ENCODE data around the gene TMEM39B. TPM values are rescaled to one million over a fixed set of nuclear protein-coding genes. Genes with fewer than 3 reads are reported as not detected.
"Not testable (repeated sequence)": the region's sequence is repeated elsewhere in the genome, so short reads cannot be mapped to it uniquely, and the experiment has no call there.

The TMEM39B gene
- total and polyA plus RNA-seq, 8 donors: 2.2 to 9.7 (median 4.7) TPM; not detected in 1

GRCh38 chr1:32114420-32114819, 41.7 kb downstream of the TMEM39B start:
- peaks cover 40 to 90% (median 72%) of the 10 kb centered on the region in 4 donors for H3K4me1 ChIP-seq

DNA sequence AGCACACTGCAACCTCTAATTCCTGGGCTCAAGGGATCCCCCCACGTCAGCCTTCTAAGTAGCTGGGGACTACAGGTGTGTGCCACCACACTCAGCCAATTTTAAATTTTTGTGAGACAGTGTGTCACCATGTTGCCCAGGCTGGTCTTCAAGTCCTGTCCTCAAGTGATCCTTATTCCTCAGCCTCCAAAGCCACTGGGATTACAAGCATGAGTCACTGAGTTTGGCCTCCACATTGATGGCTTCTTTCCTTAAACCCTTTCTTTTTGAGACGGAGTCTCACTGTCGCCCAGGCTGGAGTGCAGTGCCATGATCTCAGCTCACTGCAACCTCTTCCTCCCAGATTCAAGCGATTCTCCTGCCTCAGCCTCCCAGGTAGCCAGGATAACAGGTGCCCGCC, 42.8 kb downstream of the TMEM39B start:
- H3K27me3 ChIP-seq: no peaks in the 10 kb centered on the region
- peaks cover 29 to 88% (median 66%) of the 10 kb centered on the region in 4 donors for H3K4me1 ChIP-seq
- no peak for DNase-seq
- WGBS, 5 donors: 84 to 92% (median 90%) methylated on average over 5 of the region's 5 CpGs
- peak overlapping the region in 4 of 5 donors; percentile 35 to 67 (median 60) for H3K27ac ChIP-seq
- H3K9me3 ChIP-seq: no peaks in the 10 kb centered on the region
- peaks cover 0 to 4% (median 2%) of the 10 kb centered on the region in 4 donors for H3K36me3 ChIP-seq
- intact Hi-C loops (cut with DNase I; ENCODE audit: low total_unique reads): no loop called here
- TF ChIP-seq CTCF (IDR thresholded peaks at IDR 0.05) (no peak), POLR2AphosphoS5 (IDR thresholded peaks at IDR 0.05) (no peak), POLR2A (IDR thresholded peaks at IDR 0.05) (no peak), EP300 (IDR thresholded peaks at IDR 0.05) (no peak)
- no peak overlapping the region for H3K4me3 ChIP-seq

More at GRCh38 chr1:32114420-32114819, 41.7 kb downstream of the TMEM39B start:
- 63 to 75% (median 66%) methylated on average over 2 of the region's 2 CpGs for WGBS, 5 donors
- no peak for DNase-seq
- Histone ChIP-seq H3K4me3 (no peak overlapping the region), H3K27ac (no peak overlapping the region), H3K9me3 (no peaks in the 10 kb centered on the region), H3K36me3 (peaks cover 0 to 4% (median 2%) of the 10 kb centered on the region in 4 donors), H3K27me3 (no peaks in the 10 kb centered on the region)
- intact Hi-C loops (cut with DNase I; ENCODE audit: low total_unique reads): no loop called here
- TF ChIP-seq POLR2AphosphoS5 (IDR thresholded peaks at IDR 0.05): no peak
- no peak for TF ChIP-seq CTCF (IDR thresholded peaks at IDR 0.05)
- no peak for TF ChIP-seq POLR2A (IDR thresholded peaks at IDR 0.05)
- TF ChIP-seq EP300 (IDR thresholded peaks at IDR 0.05): no peak

DNA sequence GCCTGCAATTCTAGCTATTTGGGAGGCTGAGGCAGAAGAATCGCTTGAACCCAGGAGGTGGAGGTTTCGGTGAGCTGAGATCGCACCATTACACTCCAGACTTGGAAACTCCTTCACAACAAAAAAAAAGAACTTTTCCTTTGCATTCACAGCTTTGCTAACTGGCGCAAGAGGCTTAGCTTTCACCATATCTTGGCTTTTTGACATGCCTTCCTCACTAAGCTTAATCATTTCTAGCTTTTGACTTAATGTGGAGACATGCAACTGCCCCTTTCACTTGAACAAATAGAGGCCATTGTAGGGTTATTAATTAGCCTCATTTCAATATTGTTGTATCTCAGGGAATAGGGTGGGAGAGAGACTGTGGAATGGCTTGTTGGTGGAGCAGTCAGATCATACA, 43.8 kb downstream of the TMEM39B start:
- DNase-seq: no peak
- intact Hi-C loops (cut with DNase I; ENCODE audit: low total_unique reads): no loop called here
- peaks cover 19 to 88% (median 62%) of the 10 kb centered on the region in 4 donors for H3K4me1 ChIP-seq
- H3K36me3 ChIP-seq: peaks cover 0 to 4% (median 2%) of the 10 kb centered on the region in 4 donors
- 93 to 96% (median 94%) methylated on average over 4 of the region's 4 CpGs for WGBS, 5 donors
- no peaks in the 10 kb centered on the region for H3K27me3 ChIP-seq
- no peaks in the 10 kb centered on the region for H3K9me3 ChIP-seq
- no peak overlapping the region for H3K4me3 ChIP-seq
- H3K27ac ChIP-seq: peak overlapping the region; percentile 54 to 80 (median 66)
- TF ChIP-seq POLR2A (IDR thresholded peaks at IDR 0.05) (no peak), CTCF (IDR thresholded peaks at IDR 0.05) (no peak), EP300 (IDR thresholded peaks at IDR 0.05) (no peak), POLR2AphosphoS5 (IDR thresholded peaks at IDR 0.05) (no peak)

DNA sequence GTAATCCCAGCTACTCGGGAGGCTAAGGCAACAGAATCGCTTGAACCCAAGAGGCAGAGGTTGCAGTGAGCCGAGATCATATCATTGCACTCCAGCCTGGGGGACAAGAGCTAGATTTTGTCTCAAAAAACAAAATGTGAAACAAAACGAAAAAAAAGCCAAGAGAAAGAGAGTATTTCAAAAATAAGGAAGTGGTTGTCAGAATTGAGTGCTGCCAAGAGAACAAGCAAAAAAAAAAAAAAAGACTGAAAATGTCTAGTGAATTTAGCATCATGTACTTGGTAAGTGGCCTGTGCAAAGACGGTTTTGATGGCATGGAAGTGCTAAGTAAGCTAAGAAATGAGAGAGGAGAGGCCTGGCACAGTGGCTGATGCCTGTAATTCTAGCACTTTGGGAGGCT, 49.4 kb downstream of the TMEM39B start:
- no peak for DNase-seq
- WGBS, 5 donors: 52 to 70% (median 66%) methylated on average over 5 of the region's 5 CpGs
- H3K27ac ChIP-seq: peak overlapping the region in 1 of 5 donors; percentile 24
- no peaks in the 10 kb centered on the region for H3K36me3 ChIP-seq
- no peak overlapping the region for H3K4me3 ChIP-seq
- no peaks in the 10 kb centered on the region for H3K9me3 ChIP-seq
- no peak for TF ChIP-seq POLR2AphosphoS5 (IDR thresholded peaks at IDR 0.05)
- no peaks in the 10 kb centered on the region for H3K27me3 ChIP-seq
- H3K4me1 ChIP-seq: peaks cover 9 to 77% (median 44%) of the 10 kb centered on the region in 4 donors
- intact Hi-C loops (cut with DNase I; ENCODE audit: low total_unique reads): no loop called here

DNA sequence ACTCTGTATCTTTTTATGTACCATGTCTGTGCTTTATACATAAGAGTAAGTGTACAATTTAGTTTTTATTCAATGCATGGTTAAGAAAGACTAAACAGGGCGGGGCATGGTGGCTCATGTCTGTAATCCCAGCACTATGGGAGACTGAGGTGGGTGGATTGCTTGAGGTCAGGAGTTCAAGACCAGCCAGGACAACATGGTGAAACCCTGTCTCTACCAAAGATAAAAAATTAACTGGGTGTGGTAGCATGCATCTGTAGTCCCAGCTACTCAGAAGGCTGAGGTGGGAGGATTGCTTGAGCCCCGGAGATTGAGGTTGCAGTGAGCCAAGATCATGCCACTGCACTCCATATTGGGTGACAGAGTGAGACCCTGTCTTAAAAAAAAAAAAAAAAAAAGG, 50.6 kb downstream of the TMEM39B start:
- DNase-seq; intact Hi-C loops (cut with DNase I; ENCODE audit: low total_unique reads); H3K27me3 ChIP-seq; H3K27ac ChIP-seq; H3K9me3 ChIP-seq; H3K4me3 ChIP-seq; H3K36me3 ChIP-seq: not testable (repeated sequence)
- peaks cover 18 to 73% (median 45%) of the 10 kb centered on the region in 4 donors for H3K4me1 ChIP-seq
- WGBS, 5 donors: 90 to 100% (median 95%) methylated on average over 2 of the region's 2 CpGs
